Measurements from ENCODE around the gene OR8B12.

Gene OR8B12

DNA sequence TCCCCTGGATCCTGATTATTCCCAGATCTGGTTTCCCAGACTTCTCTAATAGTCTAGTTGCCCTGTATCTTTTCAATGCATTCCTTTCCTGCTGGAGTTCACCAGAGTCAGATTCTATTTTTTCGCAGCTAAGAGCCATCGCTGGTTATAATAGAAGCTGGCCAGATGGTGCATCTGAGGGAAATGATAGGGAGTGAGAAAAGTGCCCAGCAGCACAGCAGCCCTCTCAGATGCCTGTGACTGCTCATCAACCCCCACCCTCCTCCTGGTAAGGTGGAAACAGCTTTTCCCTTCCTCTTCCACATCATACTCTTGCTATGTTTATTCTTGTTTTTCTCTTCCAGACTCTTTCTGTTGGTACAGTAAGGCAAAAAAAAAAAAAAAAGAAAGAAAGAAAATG is 39.1 kb upstream of the OR8B12 start:
- no peak overlapping the region for H3K4me3 ChIP-seq (ENCODE audit: control insufficient read depth, low read depth, low read length)
- no peak for DNase-seq (ENCODE audit: low read depth)
- no peak for TF ChIP-seq CTCF (conservative IDR thresholded peaks at IDR 0.05; ENCODE audit: control insufficient read depth, insufficient read depth, low read depth, low read length)

- DNase-seq (ENCODE audit: low read depth): no peak
- no peak for TF ChIP-seq CTCF (conservative IDR thresholded peaks at IDR 0.05; ENCODE audit: control insufficient read depth, insufficient read depth, low read depth, low read length)
- H3K4me3 ChIP-seq (ENCODE audit: control insufficient read depth, low read depth, low read length): no peak overlapping the region
Observed at GRCh38 chr11:124581817-124582216, 38.4 kb upstream of the OR8B12 start.

DNA sequence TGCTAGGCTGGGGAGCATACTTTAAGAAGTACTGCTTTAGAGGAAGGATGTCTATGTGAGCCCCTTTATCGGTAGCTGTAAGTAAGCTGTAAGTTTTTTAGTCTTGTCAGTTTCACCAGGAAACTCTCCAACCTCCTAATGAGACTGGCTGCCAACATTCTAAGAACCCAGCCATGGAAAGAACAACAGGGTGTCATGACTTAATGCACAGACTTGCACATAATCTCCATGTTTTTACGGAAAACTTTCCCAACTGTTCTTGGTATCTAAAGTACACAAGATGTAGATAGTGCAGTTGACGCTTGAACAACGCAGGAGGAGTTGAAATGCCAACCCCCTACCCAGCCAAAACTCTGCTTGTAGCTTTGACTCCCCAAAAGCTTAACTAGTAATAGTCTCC is 35.3 kb upstream of the OR8B12 start:
- DNase-seq (ENCODE audit: low read depth): no peak
- no peak overlapping the region for H3K4me3 ChIP-seq (ENCODE audit: control insufficient read depth, low read depth, low read length)
- no peak for TF ChIP-seq CTCF (conservative IDR thresholded peaks at IDR 0.05; ENCODE audit: control insufficient read depth, insufficient read depth, low read depth, low read length)

GRCh38 chr11:124577716-124578427 is 34.4 kb upstream of the OR8B12 start:
- DNase-seq (ENCODE audit: low read depth): no peak
- H3K4me3 ChIP-seq (ENCODE audit: control insufficient read depth, low read depth, low read length): no peak overlapping the region
- TF ChIP-seq CTCF (conservative IDR thresholded peaks at IDR 0.05; ENCODE audit: control insufficient read depth, insufficient read depth, low read depth, low read length): no peak

- no peak overlapping the region for H3K4me3 ChIP-seq (ENCODE audit: control insufficient read depth, low read depth, low read length)
- TF ChIP-seq CTCF (conservative IDR thresholded peaks at IDR 0.05; ENCODE audit: control insufficient read depth, insufficient read depth, low read depth, low read length): no peak
- no peak for DNase-seq (ENCODE audit: low read depth)
Observed at GRCh38 chr11:124570160-124570559, 26.7 kb upstream of the OR8B12 start.

GRCh38 chr11:124569697-124570096 is 26.2 kb upstream of the OR8B12 start, which contains the start of gene OR8A1:
Gene OR8A1, plus strand, starts transcription at chr11:124569997. Its CDS starts 123 bp downstream, at chr11:124570120.
- DNase-seq (ENCODE audit: low read depth): no peak
- no peak for TF ChIP-seq CTCF (conservative IDR thresholded peaks at IDR 0.05; ENCODE audit: control insufficient read depth, insufficient read depth, low read depth, low read length)
- no peak within 1 kb of the TSS for H3K4me3 ChIP-seq (ENCODE audit: control insufficient read depth, low read depth, low read length)
